Measurements from ENCODE around the gene TRABD2B. TPM values are rescaled to one million over a fixed set of nuclear protein-coding genes. Genes with fewer than 3 reads are reported as not detected.

Gene TRABD2B
- total RNA-seq, 1 experiment from 2014 or later, result not detected

DNA sequence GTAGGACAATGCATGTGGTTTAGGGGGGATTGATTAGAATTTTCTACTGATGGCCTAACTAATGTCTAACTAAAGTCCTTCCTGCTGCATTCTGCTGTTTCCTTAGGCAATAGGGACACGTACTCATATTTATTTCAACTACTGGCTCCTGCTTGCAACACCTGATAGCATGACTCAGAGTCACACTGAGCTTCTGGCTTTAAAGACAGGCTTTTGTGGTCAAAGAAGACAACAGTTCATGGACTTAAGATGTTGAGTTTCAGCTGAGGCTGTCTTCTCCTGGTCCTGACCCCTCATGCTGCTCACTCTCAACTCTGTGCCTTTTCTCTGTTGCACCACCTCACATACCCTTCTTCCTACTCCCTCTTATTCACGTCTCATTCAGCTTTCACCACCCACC, 29.1 kb upstream of the TRABD2B start:
- DNase-seq (ENCODE audit: low read depth, low spot score), result peak; percentile 54
- in situ Hi-C loops (cut with HindIII; ENCODE audit: low pct_unique_long_range_greater_than_20kb, low sequenced_read_pairs), result no loop called here

DNA sequence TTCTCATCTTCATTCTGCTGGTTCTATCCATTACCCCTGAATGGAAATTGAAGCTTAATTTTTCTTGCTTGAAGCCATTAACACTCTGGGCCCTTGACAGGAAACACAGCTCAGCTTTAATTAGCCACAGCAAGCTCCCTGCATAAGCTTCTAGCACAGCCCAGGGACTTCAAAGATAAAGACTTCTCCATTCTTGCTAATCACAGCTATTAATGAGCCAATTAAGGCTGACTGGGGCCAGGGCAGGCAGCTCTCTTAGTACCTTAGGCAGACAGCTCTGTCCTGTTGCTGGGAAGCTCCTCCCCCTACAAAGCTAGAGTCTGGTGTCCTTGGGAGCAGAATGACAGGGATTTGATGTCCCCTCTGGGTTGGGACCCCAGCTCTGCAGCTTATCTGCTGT, 27.9 kb upstream of the TRABD2B start:
- DNase-seq (ENCODE audit: low read depth, low spot score), result no peak
- in situ Hi-C loops (cut with HindIII; ENCODE audit: low pct_unique_long_range_greater_than_20kb, low sequenced_read_pairs), result no loop called here

GRCh38 chr1:48023488-48023887, 26.3 kb upstream of the TRABD2B start:
- no peak for DNase-seq (ENCODE audit: low read depth, low spot score)
- in situ Hi-C loops (cut with HindIII; ENCODE audit: low pct_unique_long_range_greater_than_20kb, low sequenced_read_pairs), result no loop called here

- in situ Hi-C loops (cut with HindIII; ENCODE audit: low pct_unique_long_range_greater_than_20kb, low sequenced_read_pairs), result no loop called here
- no peak for DNase-seq (ENCODE audit: low read depth, low spot score)
These were observed 25.1 kb upstream of the TRABD2B start for GRCh38 chr1:48022306-48022705.

- no peak for DNase-seq (ENCODE audit: low read depth, low spot score)
- in situ Hi-C loops (cut with HindIII; ENCODE audit: low pct_unique_long_range_greater_than_20kb, low sequenced_read_pairs), result no loop called here
These were observed 24.6 kb upstream of the TRABD2B start for GRCh38 chr1:48021792-48022191.

- DNase-seq (ENCODE audit: low read depth, low spot score), result no peak
- in situ Hi-C loops (cut with HindIII; ENCODE audit: low pct_unique_long_range_greater_than_20kb, low sequenced_read_pairs), result no loop called here
These were observed 22.6 kb upstream of the TRABD2B start for GRCh38 chr1:48019714-48020315.

DNA sequence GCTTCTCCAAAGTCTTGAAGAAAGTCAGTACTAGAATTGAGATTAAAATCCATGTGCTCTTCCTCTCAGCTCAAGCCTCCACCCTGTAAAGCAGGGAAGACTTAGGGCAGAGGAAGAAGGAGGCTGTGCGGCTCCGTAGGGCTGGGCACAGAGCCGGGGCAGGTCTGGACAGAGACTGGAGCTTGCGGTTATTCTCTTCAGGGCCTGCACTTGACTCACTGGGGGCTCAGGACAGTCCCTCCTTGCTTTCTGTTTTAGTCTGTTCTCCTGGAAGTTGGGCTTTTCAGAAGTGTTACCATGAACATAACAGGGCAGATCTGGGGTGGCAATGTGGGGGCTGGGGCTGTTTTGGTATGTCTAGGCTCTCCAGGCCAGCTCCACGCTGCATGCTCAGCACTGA, 21.6 kb upstream of the TRABD2B start:
- no peak for DNase-seq (ENCODE audit: low read depth, low spot score)
- in situ Hi-C loops (cut with HindIII; ENCODE audit: low pct_unique_long_range_greater_than_20kb, low sequenced_read_pairs), result no loop called here

DNA sequence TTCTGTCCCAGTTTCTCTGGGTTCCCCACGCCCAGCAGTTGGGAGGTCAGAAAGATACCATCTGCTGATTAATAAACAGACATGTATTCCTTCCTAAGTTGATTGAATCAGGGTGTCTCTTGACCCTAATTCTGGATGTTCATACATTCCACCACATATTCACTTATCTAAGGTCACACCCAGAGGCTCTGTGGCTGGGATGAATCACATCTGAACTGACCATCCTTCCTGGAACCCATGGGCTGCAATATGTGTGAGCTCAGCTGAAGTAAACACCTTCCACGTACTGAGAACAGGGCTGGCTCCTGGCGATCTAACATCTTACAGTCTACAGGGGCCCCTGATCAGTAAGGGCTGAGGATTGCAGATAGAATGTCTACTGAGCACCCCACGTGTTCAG, 20.5 kb upstream of the TRABD2B start:
- DNase-seq (ENCODE audit: low read depth, low spot score), result no peak
- in situ Hi-C loops (cut with HindIII; ENCODE audit: low pct_unique_long_range_greater_than_20kb, low sequenced_read_pairs), result no loop called here

GRCh38 chr1:48016515-48016914, 19.3 kb upstream of the TRABD2B start:
- in situ Hi-C loops (cut with HindIII; ENCODE audit: low pct_unique_long_range_greater_than_20kb, low sequenced_read_pairs), result no loop called here
- DNase-seq (ENCODE audit: low read depth, low spot score), result no peak

DNA sequence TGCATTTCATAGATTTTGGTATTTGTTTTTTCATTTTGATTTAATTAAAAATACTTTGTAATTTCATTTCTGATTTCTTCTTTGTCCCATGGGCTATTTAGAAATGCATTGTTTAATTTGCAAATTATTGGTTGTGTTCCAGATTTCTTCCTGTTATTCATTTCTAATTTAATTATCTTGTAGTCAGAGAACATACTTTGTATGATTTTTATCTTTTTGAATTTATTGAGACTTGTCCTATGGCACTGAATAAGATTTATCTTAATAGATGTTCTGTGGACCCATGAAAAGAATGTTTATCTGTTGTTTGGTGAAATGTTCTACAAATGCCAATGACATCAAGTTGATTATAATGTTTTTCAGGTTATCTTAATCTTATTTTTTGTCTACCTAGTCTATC, 16.1 kb upstream of the TRABD2B start:
- no peak for DNase-seq (ENCODE audit: low read depth, low spot score)
- in situ Hi-C loops (cut with HindIII; ENCODE audit: low pct_unique_long_range_greater_than_20kb, low sequenced_read_pairs), result no loop called here

DNA sequence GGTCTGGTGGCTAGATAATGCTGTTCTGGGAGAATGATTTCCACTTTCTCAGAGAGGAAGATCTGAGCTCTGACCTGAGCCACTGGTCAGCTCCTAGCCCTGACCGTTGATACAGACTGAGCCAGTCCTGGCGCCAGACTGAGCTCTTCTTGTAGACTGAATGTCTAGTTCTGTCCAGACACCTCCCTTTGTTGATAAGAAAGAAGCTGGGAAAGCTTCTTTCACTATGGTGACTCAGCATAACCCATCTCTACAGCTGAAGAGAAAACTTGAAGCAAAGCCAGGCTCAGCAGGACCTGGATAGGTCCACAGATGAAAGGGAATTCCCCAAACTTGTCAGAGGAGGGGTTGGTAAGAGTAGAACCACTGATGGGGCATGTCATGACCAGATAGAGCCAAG, 9.9 kb upstream of the TRABD2B start:
- DNase-seq (ENCODE audit: low read depth, low spot score), result no peak
- in situ Hi-C loops (cut with HindIII; ENCODE audit: low pct_unique_long_range_greater_than_20kb, low sequenced_read_pairs), result no loop called here

GRCh38 chr1:48006264-48006663, 9.1 kb upstream of the TRABD2B start:
- in situ Hi-C loops (cut with HindIII; ENCODE audit: low pct_unique_long_range_greater_than_20kb, low sequenced_read_pairs), result no loop called here
- DNase-seq (ENCODE audit: low read depth, low spot score), result no peak

GRCh38 chr1:48005253-48006117, 8.3 kb upstream of the TRABD2B start:
- in situ Hi-C loops (cut with HindIII; ENCODE audit: low pct_unique_long_range_greater_than_20kb, low sequenced_read_pairs), result no loop called here
- no peak for DNase-seq (ENCODE audit: low read depth, low spot score)

- DNase-seq (ENCODE audit: low read depth, low spot score), result no peak
- in situ Hi-C loops (cut with HindIII; ENCODE audit: low pct_unique_long_range_greater_than_20kb, low sequenced_read_pairs), result no loop called here
These were observed 6.8 kb upstream of the TRABD2B start for GRCh38 chr1:48003741-48004531.

DNA sequence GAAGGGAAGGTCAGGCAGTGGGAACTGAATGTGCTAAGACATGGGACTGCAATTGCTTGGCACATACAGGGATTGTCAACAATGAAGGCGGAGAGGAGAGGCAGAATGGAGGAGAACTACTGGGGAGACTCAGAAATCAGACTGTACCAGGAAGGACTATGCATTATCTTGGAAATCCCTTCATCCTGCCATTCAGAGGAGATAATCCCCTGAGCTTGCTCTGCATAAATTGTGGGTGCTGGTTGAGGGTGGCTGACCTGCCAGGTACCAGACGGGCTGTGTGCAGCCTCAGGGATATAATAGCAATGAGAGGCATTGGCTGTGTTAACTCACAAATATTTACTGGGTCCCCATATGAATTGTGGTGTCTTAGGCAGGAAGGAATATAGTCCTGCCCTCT, 5.0 kb upstream of the TRABD2B start:
- no peak for DNase-seq (ENCODE audit: low read depth, low spot score)
- in situ Hi-C loops (cut with HindIII; ENCODE audit: low pct_unique_long_range_greater_than_20kb, low sequenced_read_pairs), result no loop called here

GRCh38 chr1:48001696-48002095, 4.5 kb upstream of the TRABD2B start:
- no peak for DNase-seq (ENCODE audit: low read depth, low spot score)

GRCh38 chr1:48000883-48001282, 3.7 kb upstream of the TRABD2B start:
- in situ Hi-C loops (cut with HindIII; ENCODE audit: low pct_unique_long_range_greater_than_20kb, low sequenced_read_pairs), result no loop called here
- DNase-seq (ENCODE audit: low read depth, low spot score), result no peak

More at GRCh38 chr1:48001696-48002095, 4.5 kb upstream of the TRABD2B start:
- in situ Hi-C loops (cut with HindIII; ENCODE audit: low pct_unique_long_range_greater_than_20kb, low sequenced_read_pairs), result no loop called here

GRCh38 chr1:47999097-47999496, 1.9 kb upstream of the TRABD2B start:
- in situ Hi-C loops (cut with HindIII; ENCODE audit: low pct_unique_long_range_greater_than_20kb, low sequenced_read_pairs), result loop anchor here (10.0 kb wide), 1 partner anchor 66 kb away; no protein-coding TSS in a partner anchor
- DNase-seq (ENCODE audit: low read depth, low spot score), result no peak

All from SK-MEL-5 (cell line).